ENCODE measurements around the gene F2RL3. TPM values are rescaled to one million over a fixed set of nuclear protein-coding genes. Genes with fewer than 3 reads are reported as not detected.

Gene F2RL3
- total RNA-seq, 2 experiments from 2014 or later, result not detected

DNA sequence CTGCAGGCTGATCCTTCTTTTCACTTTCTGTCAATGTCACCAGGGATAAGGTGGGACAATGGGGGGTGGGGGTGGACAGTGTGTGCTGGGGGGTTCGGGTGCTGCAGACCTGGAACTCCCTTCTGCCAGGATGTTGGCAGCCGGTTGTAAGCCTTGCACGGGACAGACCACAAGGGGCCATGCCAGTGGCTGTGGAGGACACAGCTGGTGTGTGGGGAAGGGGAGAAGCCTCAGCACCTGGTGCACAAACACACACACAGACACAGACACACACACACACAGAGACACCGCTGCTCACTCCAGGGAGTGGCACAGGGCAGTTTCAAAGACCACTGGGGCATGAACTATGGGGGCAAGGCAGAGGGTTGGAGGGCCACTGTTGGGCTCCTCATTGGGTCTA, 3.6 kb downstream of the F2RL3 start:
- no peak overlapping the region for H3K4me3 Mint-ChIP-seq
- H3K9me3 Mint-ChIP-seq, result no peaks in the 10 kb centered on the region
- ChIA-PET CTCF (no interaction called here), POLR2A (no interaction called here)
- H3K4me1 Mint-ChIP-seq (ENCODE audit: low read depth), result peaks cover 5% of the 10 kb centered on the region
- H3K36me3 Mint-ChIP-seq, result no peaks in the 10 kb centered on the region
- no peak overlapping the region for H3K27ac Mint-ChIP-seq
- intact Hi-C loops (cut with micrococcal nuclease), result no loop called here
- DNase-seq, result no peak
- peaks cover 24% of the 10 kb centered on the region for H3K27me3 Mint-ChIP-seq

DNA sequence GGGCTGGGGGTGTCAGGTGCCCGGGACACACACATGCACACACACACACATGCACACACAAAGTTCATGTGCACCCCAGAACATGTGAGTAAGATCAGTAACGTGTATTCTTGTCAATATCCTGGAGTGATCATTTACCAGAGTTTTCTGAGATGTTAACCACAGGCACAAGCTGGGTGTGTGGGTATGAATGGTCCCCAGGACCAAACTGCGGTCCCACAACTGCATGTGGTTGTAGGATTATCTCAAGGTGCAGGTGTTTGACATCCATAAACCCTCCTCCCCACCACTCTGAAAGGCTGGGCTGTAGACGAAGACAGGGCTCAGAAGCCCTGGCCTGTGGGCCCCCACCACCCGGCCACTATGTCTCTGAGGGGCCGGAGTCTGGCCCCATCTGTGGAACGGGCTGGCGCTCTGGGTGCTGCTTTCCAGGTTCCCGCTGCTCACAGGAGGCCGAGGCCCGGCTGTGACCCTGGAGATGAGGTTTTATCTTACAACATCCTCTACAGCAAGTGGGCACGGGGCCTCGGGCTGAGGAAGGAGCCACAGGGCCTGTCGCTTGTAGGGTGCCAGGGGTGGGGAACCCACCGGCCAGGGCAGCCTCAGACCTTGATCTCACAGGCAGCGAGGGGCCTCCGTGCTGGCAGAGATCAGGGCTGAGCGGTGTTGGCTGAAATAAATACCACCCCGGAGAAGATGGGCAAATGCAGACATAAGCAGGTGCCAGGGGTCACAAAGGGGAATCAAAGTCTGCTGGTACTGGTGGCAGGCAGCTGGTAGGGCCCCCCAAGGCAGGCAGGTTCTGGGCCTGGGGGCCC, 4.3 kb downstream of the F2RL3 start:
- ChIA-PET POLR2A (no interaction called here), CTCF (no interaction called here)
- no peak for DNase-seq
- Mint-ChIP-seq H3K4me3 (no peak overlapping the region), H3K9me3 (no peaks in the 10 kb centered on the region), H3K36me3 (no peaks in the 10 kb centered on the region), H3K27me3 (peaks cover 24% of the 10 kb centered on the region), H3K4me1 (ENCODE audit: low read depth) (peaks cover 5% of the 10 kb centered on the region), H3K27ac (no peak overlapping the region)
- intact Hi-C loops (cut with micrococcal nuclease), result no loop called here

DNA sequence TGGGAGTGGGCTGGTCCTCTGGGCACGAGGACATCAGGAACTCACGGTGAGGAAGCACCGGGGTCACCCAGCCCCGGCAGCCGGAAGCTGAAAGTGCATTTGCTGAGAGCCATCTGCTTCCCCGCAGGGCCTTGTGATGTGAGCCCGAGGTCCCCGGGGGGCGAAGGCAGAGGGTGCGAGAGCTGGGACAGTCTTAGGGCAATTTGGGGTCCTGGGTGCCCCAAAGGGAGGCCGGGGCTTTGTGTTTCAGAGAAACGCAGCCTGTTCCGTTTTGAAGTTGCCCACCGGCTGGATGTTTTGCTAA, 4.8 kb downstream of the F2RL3 start:
- H3K27ac Mint-ChIP-seq, result no peak overlapping the region
- ChIA-PET CTCF (no interaction called here), POLR2A (no interaction called here)
- H3K27me3 Mint-ChIP-seq, result peaks cover 28% of the 10 kb centered on the region
- H3K4me1 Mint-ChIP-seq (ENCODE audit: low read depth), result peaks cover 7% of the 10 kb centered on the region
- no peaks in the 10 kb centered on the region for H3K9me3 Mint-ChIP-seq
- intact Hi-C loops (cut with micrococcal nuclease), result no loop called here
- no peaks in the 10 kb centered on the region for H3K36me3 Mint-ChIP-seq
- DNase-seq, result no peak
- H3K4me3 Mint-ChIP-seq, result no peak overlapping the region

DNA sequence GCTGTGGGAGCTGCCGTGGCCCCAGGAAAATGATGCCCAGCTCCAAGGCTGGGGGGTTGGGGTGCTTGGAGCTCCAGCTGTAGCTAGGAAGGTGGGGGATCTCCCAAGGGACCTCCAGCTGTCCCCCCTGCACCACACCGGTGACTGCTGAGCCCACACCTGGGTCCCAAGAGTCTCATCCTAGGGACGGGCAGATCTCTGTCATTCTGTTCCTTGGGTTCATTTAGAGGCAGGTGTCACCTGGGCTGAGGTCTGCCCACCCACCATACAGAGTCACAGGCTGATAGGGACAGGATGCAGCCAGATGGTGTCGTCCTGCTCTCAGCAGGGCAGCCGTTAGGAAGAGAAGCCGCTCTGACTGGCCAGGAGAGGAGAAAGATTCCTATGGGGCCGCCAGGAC, 5.3 kb downstream of the F2RL3 start:
- CTCF ChIA-PET, result no interaction called here

DNA sequence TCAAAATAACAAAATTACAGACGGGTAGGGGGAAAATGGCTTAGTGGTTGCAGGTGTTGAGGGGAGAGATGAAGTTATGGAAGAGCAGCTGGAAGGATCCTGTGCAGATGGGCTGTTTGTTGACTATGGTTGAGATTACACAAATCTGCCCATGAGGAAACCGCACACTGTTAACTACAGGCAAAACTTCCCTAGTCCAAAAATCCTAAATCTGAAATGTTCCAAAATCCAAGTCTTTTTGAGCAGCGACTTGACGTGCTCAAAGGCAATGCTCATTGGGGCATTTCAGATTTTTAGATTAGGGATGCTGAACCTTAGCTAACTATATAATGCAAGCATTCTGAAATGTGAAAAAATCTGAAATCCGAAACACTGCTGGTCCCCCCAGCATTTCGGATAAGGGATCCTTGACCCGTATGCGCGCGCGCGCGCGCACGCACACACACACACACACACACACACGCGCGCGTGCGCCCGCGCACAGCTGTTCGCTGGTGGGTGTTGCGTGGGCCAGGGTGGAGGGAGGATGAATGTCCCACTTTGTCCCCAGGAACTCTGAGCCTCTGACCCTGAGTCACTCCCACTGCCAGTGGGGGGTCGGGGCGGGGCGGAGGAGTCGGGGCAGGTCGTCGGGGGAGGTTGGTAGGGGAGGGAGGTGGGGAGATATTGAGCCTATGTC, 6.8 kb downstream of the F2RL3 start:
- H3K4me3 Mint-ChIP-seq, result no peak overlapping the region
- peaks cover 20% of the 10 kb centered on the region for H3K27me3 Mint-ChIP-seq
- intact Hi-C loops (cut with micrococcal nuclease), result no loop called here

More for the DNA sequence above, 5.3 kb downstream of the F2RL3 start:
- H3K4me1 Mint-ChIP-seq (ENCODE audit: low read depth), result peaks cover 10% of the 10 kb centered on the region
- peaks cover 25% of the 10 kb centered on the region for H3K27me3 Mint-ChIP-seq
- no peaks in the 10 kb centered on the region for H3K36me3 Mint-ChIP-seq
- intact Hi-C loops (cut with micrococcal nuclease), result no loop called here
- no peaks in the 10 kb centered on the region for H3K9me3 Mint-ChIP-seq
- no peak for DNase-seq
- H3K27ac Mint-ChIP-seq, result no peak overlapping the region
- POLR2A ChIA-PET, result interaction anchor here (0.7 kb wide), 1 partner anchor 114 kb away, joined by 3 read pairs; no protein-coding TSS in a partner anchor
- no peak overlapping the region for H3K4me3 Mint-ChIP-seq

DNA sequence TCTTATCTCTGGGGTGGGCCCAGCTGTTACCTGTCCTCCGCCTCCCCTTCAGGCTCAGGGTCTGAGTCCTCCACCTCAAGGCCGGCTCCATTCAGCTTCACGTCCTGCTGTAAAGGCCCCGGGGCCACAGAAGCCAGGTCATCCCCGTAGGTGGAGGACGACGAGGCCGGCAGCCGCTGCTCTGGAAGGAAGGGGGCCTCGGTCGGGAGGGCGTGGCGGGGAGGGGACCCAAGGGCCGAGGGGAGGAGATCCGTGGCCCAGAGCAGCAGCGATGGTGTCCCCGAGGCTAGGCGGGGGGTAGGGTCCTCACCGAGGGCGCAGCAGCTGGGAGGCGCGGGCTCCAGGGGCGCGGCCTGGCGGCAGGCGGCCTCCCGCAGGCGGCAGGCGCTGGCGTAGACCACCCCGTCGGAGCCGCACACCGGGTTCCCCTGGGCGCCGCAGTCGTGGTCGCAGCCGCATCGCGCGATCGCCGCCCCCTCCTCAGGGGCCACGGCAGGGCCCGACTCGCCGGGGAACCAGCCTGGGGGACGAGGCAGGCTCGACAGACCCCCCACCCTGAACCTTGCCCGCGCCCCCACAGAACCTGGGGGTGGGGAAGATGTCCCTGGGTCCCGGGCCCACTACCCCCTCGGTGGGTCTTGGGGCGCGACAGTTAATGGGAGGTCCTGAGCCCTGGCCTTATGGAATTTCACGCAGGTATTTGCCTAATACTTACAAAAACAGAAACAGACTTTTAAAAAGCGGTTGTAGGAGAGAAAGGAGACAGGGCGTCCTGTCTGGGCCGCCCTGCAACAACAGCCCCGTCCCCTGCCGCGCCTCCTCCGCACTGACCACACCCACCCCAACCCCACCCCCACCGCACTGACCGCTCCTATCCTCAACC, 7.6 kb downstream of the F2RL3 start:
- Mint-ChIP-seq H3K27ac (no peak overlapping the region), H3K36me3 (no peaks in the 10 kb centered on the region), H3K27me3 (peaks cover 20% of the 10 kb centered on the region), H3K4me3 (peak overlapping the region; percentile 43), H3K9me3 (no peaks in the 10 kb centered on the region), H3K4me1 (ENCODE audit: low read depth) (peaks cover 18% of the 10 kb centered on the region)
- no peak for DNase-seq
- ChIA-PET CTCF (no interaction called here), POLR2A (no interaction called here)
- intact Hi-C loops (cut with micrococcal nuclease), result no loop called here

More for the DNA sequence above, 6.8 kb downstream of the F2RL3 start:
- POLR2A ChIA-PET, result no interaction called here
- Mint-ChIP-seq H3K4me1 (ENCODE audit: low read depth) (peaks cover 18% of the 10 kb centered on the region), H3K36me3 (no peaks in the 10 kb centered on the region), H3K27ac (no peak overlapping the region), H3K9me3 (no peaks in the 10 kb centered on the region)
- CTCF ChIA-PET, result no interaction called here
- no peak for DNase-seq

DNA sequence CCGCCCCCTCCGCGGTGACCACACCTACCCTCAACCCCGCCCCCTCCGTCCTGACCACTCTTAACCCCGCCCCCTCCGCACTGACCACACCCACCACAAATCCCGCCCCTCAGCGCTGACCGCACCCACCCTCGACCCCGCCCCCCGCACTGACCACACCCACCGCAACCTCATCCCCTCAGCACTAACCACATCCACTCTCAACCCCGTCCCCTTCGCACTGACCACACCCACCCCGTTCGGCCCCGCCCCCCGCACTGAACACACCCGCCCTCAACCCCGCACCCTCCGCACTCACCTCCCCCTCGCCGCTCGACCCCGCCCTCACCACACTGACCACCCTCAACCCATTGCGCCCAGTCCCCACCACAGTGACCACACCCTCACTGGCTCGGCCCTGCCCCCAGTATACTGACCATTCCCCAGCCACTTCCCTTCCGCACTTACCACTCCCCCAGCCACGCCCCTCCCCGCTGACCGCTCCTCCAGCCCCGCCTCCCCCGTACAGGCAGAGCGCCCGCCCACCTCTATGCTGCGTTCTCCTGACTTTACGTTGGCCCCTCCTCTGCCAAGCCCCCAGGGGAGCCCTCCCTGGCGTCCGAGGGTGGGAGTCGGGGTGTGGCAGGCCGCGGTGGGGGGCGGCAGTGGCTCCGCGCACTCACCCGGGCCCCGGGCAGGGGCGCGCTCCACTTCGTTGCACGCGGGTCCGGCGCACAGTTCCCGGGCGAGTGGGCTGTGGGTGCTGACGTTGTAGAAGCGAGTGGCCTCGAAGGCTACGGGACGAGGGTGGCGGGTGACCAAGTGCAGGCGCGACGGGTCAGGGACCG, 8.4 kb downstream of the F2RL3 start:
- intact Hi-C loops (cut with micrococcal nuclease), result no loop called here
- peaks cover 18% of the 10 kb centered on the region for H3K27me3 Mint-ChIP-seq
- ChIA-PET POLR2A (no interaction called here), CTCF (no interaction called here)
- no peaks in the 10 kb centered on the region for H3K9me3 Mint-ChIP-seq
- H3K4me1 Mint-ChIP-seq (ENCODE audit: low read depth), result peaks cover 18% of the 10 kb centered on the region
- H3K27ac Mint-ChIP-seq, result no peak overlapping the region
- no peaks in the 10 kb centered on the region for H3K36me3 Mint-ChIP-seq
- peak overlapping the region; percentile 64 for H3K4me3 Mint-ChIP-seq
- DNase-seq, result peak; percentile 87

DNA sequence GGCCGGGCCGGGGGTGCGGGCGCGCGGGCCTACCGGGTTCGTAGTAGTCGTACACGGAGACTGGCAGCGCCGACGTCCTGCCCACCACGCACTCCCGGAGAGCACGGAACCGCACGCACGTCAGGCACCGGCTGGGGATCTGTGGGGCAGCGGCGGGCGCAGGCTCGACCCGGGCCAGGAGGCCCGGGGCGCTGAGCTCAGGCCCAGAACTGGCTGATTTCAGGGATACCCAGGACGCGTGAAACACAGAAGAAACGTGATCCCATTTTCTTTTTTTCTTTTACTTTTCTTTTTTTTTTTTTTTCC, 9.0 kb downstream of the F2RL3 start:
- Mint-ChIP-seq H3K36me3 (no peaks in the 10 kb centered on the region), H3K27ac (no peak overlapping the region), H3K4me1 (ENCODE audit: low read depth) (peaks cover 18% of the 10 kb centered on the region), H3K4me3 (peak overlapping the region; percentile 56), H3K9me3 (no peaks in the 10 kb centered on the region), H3K27me3 (peaks cover 17% of the 10 kb centered on the region)
- no peak for DNase-seq
- POLR2A ChIA-PET, result no interaction called here
- intact Hi-C loops (cut with micrococcal nuclease), result no loop called here
- CTCF ChIA-PET, result no interaction called here

DNA sequence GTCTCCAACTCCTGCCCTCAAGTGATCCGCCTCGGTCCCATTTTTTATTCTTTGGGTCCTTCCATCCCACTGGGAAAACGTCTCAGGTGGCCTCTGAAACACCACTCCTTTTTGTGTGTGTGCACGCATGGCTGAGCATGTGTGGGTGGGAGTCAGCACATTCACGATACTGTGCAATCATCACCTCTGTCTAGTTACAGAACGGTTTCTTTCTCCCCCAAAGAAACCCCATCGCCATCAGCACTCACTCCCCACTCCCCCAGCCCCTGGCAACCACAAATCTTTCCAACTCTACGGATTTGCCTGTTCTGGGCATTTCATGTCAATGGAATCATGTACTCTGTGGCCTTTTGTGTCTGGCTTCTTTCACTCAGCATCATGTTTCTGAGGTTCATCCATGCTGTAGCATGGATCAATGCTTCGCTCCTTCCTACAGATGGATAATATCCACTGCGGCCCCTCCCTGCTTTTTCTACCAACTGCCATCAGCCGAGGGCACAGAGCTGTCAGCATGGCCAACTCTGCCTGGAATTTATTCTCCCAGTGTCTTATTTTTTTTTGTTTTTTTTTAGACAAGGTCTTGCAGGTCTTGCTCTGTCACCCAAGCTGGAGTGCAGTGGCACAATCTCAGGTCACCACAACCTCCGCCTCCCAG, 9.7 kb downstream of the F2RL3 start:
- H3K4me3 Mint-ChIP-seq, result peak overlapping the region; percentile 56
- H3K36me3 Mint-ChIP-seq, result no peaks in the 10 kb centered on the region
- H3K4me1 Mint-ChIP-seq (ENCODE audit: low read depth), result peaks cover 15% of the 10 kb centered on the region
- H3K9me3 Mint-ChIP-seq, result no peaks in the 10 kb centered on the region
- no peak overlapping the region for H3K27ac Mint-ChIP-seq
- ChIA-PET CTCF (no interaction called here), POLR2A (no interaction called here)
- H3K27me3 Mint-ChIP-seq, result peaks cover 15% of the 10 kb centered on the region
- DNase-seq, result no peak
- intact Hi-C loops (cut with micrococcal nuclease), result loop anchor here (1.0 kb wide), 1 partner anchor 127 kb away; no protein-coding TSS in a partner anchor

DNA sequence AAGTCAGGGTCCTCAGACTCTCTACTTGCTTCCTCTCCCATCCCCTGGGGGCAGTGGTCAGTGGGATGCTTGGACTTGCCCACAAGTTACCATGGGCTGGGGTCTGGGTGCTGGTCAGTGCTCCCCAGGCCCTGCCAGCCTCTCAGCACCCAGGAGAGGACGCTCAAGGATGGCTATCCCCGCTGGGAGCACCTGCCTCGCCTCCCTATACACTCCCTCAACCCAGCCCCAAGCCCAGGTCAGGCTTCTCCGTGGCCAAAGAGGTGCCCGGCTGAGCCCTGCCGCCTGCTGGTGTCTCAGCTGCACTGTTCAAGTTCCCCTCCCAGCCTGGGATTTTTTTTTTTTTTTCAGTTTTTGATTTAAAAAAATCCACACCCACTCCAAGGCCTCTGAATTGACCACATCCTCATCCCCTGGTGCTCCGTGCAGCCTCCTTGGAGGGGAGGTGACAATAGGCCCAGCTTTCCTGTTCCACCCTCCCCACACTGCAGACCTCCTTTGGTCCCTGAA, 10.8 kb downstream of the F2RL3 start:
- peak; percentile 62 for DNase-seq
- Mint-ChIP-seq H3K36me3 (no peaks in the 10 kb centered on the region), H3K4me1 (ENCODE audit: low read depth) (peaks cover 15% of the 10 kb centered on the region), H3K27ac (no peak overlapping the region), H3K27me3 (peaks cover 12% of the 10 kb centered on the region), H3K9me3 (no peaks in the 10 kb centered on the region), H3K4me3 (no peak overlapping the region)
- ChIA-PET POLR2A (no interaction called here), CTCF (interaction anchor here (2.3 kb wide), 1 partner anchor 128 kb away, joined by 8 read pairs; no protein-coding TSS in a partner anchor)
- intact Hi-C loops (cut with micrococcal nuclease), result loop anchor here (1.0 kb wide), 1 partner anchor 128 kb away; no protein-coding TSS in a partner anchor

DNA sequence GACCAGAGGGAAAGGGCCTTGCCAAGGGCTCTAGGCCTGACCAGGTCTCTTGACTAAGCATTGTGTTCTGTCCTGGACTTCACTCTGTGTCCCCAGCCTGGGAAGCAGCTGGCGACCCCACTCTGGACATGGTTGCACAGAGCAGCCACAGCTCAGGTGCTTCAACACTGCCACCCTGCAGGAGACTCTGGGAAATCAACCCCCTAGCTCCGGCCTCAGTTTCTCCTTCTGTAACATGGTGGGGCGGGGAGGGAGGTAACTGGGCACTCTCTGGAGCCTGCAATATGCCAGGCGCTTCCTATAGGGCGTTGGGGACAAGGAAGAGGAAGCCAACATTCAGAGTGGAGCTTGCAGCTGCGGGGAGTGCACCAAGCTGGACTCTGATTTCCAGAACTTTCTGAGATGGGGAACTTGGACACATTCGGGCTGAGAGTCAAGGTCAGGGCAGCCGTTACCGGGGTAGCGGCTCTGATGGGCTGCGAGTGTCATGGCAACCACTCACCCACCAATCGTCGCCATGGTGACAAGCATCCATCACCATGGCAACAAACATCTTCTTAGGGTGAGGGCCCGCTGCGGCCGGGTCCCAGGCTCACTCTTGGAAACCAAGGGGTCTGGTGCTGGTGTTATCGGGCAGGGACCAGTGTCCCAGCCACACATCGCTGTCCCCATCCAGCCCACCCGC, 12.8 kb downstream of the F2RL3 start:
- no peak for DNase-seq
- Mint-ChIP-seq H3K4me3 (no peak overlapping the region), H3K27ac (no peak overlapping the region), H3K4me1 (ENCODE audit: low read depth) (peaks cover 15% of the 10 kb centered on the region), H3K27me3 (peaks cover 4% of the 10 kb centered on the region), H3K36me3 (no peaks in the 10 kb centered on the region), H3K9me3 (no peaks in the 10 kb centered on the region)
- ChIA-PET CTCF (no interaction called here), POLR2A (no interaction called here)
- intact Hi-C loops (cut with micrococcal nuclease), result no loop called here
